Neutrophil (primary cell): Measurements from ENCODE around the gene ILF2.

Source experiments
- H3K27ac ChIP-seq: fragments of 200-600 bp; sonication (generic); 2 replicates; pipeline ENCODE4 v1.5.1; 2016; ENCODE audit warnings: mild to moderate bottlenecking, moderate library complexity
- H3K27me3 ChIP-seq: fragments of 200-600 bp; sonication (generic); 2 replicates; pipeline ENCODE4 v1.6.0; 2016; ENCODE audit warnings: mild to moderate bottlenecking
- H3K36me3 ChIP-seq: fragments of 200-600 bp; sonication (generic); 2 replicates; pipeline ENCODE4 v1.5.1; 2017
- H3K4me1 ChIP-seq, 2 experiments: fragments of 200-600 bp in 1 of 2; sonication (generic) in 1 of 2; 1 replicate in 1 of 2; 2 replicates in 1 of 2; pipeline versions ENCODE4 v1.5.1 to v1.6.1; 2013 to 2016; ENCODE audit warnings: low read depth in 1 of 2, low read length in 1 of 2, mild to moderate bottlenecking in 1 of 2, moderate library complexity in 1 of 2; ENCODE audit not compliant: control insufficient read depth in 1 of 2, insufficient read depth in 1 of 2
- H3K4me3 ChIP-seq, 2 experiments: fragments of 200-600 bp in 1 of 2; sonication (generic) in 1 of 2; 1 replicate in 1 of 2; 2 replicates in 1 of 2; pipeline ENCODE4 v1.5.1; 2013 to 2016; ENCODE audit warnings: low read depth in 1 of 2, low read length in 1 of 2, mild to moderate bottlenecking in 1 of 2, moderate library complexity in 1 of 2
- H3K9me3 ChIP-seq: fragments of 200-600 bp; sonication (generic); 2 replicates; pipeline ENCODE4 v1.5.1; 2016
- TF ChIP-seq, protein P1 (sequence below): fragments of 200-600 bp; sonication (generic); IDR thresholded peaks from 2 replicates; pipeline ENCODE4 v1.5.1; 2016; ENCODE audit warnings: antibody characterized with exemption

ILF2 gene

DNA sequence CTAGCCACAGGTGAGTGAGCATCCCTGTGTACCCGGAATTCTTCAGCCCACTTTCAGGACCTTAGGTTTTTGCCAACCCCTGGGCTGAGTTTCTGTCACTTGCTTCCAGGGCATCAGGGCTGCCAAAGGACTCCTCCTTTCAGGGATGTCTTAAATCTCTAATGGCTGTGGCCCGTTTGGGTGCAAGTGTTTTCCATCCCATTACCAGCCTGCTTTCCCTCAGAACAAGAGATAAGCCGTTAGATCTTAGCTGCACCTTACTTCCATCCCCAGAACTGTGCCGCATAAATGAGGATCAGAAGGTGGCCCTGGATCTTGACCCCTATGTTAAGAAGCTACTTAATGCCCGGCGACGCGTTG, 11.6 kb downstream of the ILF2 start:
- peaks cover 30% of the 10 kb centered on the region for H3K36me3 ChIP-seq
- peak overlapping the region; percentile 93 for H3K27ac ChIP-seq

DNA sequence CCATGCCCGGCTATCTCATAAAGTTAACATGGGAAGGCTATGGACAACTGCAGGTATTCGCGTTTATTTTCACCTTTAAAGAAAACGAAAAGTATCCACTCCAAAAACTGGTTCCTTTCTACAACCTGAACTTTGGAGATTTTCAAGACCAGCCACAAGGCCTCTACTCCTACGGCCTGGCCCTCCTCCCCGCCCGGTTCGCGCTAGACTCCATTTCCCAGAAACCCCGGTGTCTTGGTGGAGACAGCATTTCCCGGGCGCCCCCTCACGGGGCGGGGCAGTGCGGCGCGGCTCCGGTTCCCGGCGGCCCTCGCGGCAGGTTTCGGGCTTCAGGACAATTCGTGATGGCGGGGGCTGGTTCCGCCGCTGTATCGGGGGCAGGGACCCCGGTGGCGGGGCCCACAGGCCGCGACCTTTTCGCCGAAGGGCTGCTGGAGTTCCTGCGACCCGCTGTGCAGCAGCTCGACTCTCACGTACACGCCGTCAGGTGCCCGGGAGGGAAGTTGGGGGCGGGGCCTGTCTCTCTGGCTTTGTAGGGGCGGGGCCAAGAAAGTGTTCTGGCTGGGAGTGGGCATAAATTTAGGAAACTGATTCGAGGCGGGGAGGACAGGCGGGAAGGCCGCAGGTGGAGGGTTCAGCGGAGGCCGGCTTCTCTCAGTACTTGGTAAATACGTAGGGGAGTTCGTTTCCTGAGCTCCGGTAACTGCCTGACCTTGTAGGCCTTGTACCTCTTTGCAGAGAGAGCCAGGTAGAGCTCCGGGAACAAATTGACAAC, 12.2 kb downstream of the ILF2 start, which contains the start of gene SNAPIN:
Gene SNAPIN, plus strand, starts transcription at position 304 of the 775 bp plus-strand sequence. Its CDS starts 41 bp downstream, at position 345.
- TF ChIP-seq, protein P1, sequence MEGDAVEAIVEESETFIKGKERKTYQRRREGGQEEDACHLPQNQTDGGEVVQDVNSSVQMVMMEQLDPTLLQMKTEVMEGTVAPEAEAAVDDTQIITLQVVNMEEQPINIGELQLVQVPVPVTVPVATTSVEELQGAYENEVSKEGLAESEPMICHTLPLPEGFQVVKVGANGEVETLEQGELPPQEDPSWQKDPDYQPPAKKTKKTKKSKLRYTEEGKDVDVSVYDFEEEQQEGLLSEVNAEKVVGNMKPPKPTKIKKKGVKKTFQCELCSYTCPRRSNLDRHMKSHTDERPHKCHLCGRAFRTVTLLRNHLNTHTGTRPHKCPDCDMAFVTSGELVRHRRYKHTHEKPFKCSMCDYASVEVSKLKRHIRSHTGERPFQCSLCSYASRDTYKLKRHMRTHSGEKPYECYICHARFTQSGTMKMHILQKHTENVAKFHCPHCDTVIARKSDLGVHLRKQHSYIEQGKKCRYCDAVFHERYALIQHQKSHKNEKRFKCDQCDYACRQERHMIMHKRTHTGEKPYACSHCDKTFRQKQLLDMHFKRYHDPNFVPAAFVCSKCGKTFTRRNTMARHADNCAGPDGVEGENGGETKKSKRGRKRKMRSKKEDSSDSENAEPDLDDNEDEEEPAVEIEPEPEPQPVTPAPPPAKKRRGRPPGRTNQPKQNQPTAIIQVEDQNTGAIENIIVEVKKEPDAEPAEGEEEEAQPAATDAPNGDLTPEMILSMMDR, result peak; percentile 38
- H3K4me3 ChIP-seq, result peak within 1 kb of the TSS; percentile 73 to 86
- no peaks in the 10 kb centered on the region for H3K27me3 ChIP-seq

More for the DNA sequence above, 11.6 kb downstream of the ILF2 start:
- TF ChIP-seq, protein P1, result no peak
- H3K4me3 ChIP-seq, result peak overlapping the region; percentile 73 to 86
- no peaks in the 10 kb centered on the region for H3K9me3 ChIP-seq
- peaks cover 9 to 16% of the 10 kb centered on the region in 2 experiments for H3K4me1 ChIP-seq
- no peaks in the 10 kb centered on the region for H3K27me3 ChIP-seq

DNA sequence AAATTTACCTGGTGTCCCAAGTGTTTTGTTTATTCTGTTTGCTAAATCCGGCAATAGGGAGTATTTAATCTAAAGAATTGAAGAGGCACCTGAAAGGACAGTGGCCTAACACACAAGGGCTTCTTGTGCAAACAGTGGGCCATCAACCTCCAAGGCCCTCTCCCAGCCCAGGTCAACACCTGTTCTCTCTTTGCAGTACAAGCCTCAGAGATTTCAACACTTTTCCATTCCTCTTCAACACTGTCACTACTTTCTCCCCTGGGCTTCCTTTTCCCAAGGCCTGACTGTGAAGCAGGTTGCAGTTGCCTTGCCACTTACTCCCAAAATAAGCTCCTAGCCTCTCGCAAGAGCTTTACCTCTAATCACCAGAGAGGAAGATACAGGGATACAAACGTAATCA, 15.5 kb downstream of the ILF2 start:
- H3K27me3 ChIP-seq, result no peaks in the 10 kb centered on the region
- H3K9me3 ChIP-seq, result no peaks in the 10 kb centered on the region
- H3K27ac ChIP-seq, result no peak overlapping the region
- H3K4me3 ChIP-seq, result no peak overlapping the region
- TF ChIP-seq, protein P1, result no peak
- H3K4me1 ChIP-seq, result peaks cover 20 to 26% of the 10 kb centered on the region in 2 experiments
- H3K36me3 ChIP-seq, result no peaks in the 10 kb centered on the region

More for the DNA sequence above, 12.2 kb downstream of the ILF2 start, which contains the start of gene SNAPIN:
- H3K9me3 ChIP-seq, result no peaks in the 10 kb centered on the region
- peak within 1 kb of the TSS; percentile 93 for H3K27ac ChIP-seq
- peaks cover 25% of the 10 kb centered on the region for H3K36me3 ChIP-seq
- peaks cover 9 to 16% of the 10 kb centered on the region in 2 experiments for H3K4me1 ChIP-seq

DNA sequence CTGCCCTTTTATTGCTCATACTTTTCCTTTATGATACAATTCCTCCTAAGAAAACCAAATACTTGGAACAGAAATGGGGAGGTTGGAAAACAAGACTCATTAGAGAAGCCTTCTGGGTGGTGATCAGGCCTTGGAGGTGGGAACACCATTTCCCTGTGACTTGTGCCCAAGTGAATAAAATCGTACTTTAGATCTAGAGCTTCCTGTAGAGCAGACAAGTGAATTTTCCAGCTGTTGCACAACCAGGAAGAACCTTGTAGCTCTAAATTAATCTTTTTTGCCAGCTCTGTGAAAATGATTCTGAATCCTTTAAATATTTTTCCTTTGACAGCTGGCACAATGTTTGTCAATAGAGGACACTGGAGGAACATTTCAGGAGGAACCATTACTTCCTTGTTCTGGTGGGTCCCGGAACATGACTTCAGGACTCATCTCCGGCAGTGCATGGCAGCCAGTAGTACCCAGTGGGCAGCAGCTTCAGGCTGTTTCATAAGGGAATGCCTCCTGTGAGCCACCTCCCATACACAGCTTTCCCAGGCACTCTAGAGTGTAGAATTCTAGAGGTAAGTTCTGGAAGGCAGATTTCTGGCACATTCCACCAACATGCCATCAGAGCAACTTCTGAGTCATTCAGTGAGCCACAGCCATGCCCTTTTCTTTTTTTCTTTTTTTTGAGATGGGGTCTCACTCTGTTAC, 17.8 kb downstream of the ILF2 start:
- Histone ChIP-seq H3K4me3 (peak overlapping the region in 1 of 2 experiments; percentile 37), H3K27me3 (no peaks in the 10 kb centered on the region), H3K4me1 (peaks cover 11 to 13% of the 10 kb centered on the region in 2 experiments), H3K36me3 (no peaks in the 10 kb centered on the region), H3K9me3 (no peaks in the 10 kb centered on the region), H3K27ac (peak overlapping the region; percentile 53)
- TF ChIP-seq, protein P1, result no peak

DNA sequence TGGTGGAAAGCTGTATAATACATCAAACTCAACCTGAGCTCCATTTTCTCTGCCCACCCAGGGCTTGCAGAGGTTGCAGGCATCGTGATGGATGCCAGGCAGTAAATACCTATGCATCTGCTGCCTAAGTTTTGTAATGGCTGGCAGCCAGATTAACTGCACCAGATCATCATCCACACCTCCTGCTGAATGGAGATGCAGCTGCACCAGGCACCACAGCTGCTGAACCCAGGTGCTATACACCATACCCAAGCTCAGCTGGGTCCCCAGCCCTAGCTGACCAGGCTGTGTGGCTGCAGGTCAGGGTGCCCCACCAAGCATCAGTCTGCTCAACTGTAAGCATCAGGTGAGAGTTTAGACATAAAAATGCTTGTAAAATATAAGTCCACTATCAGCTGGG, 19.0 kb downstream of the ILF2 start:
- TF ChIP-seq, protein P1, result no peak
- Histone ChIP-seq H3K9me3 (no peaks in the 10 kb centered on the region), H3K27ac (no peak overlapping the region), H3K27me3 (no peaks in the 10 kb centered on the region), H3K36me3 (no peaks in the 10 kb centered on the region), H3K4me3 (no peak overlapping the region), H3K4me1 (peaks cover 17 to 19% of the 10 kb centered on the region in 2 experiments)
